Keratinocyte (primary cell): ENCODE results near the gene MRPL24. TPM values are rescaled to one million over a fixed set of nuclear protein-coding genes. Genes with fewer than 3 reads are reported as not detected.

Experiments
- DNase-seq: peaks from one replicate; pipeline ENCODE4 v3.0.0-alpha.2; 2011; ENCODE audit warnings: low read depth, missing footprints, low spot score
- FAIRE-seq: peaks from 2 replicates; lab custom pipeline; 2011; peaks lifted over from hg19 to GRCh38; lab: Jason Lieb, UNC
- H2AFZ ChIP-seq: 2 replicates; pipeline ENCODE4 v1.6.0; 2012; ENCODE audit warnings: low read length, control low read depth, inconsistent platforms; ENCODE audit not compliant: control insufficient read depth
- H3K27ac ChIP-seq: 2 replicates; pipeline ENCODE4 v1.5.1; 2011; ENCODE audit warnings: low read length; ENCODE audit not compliant: control insufficient read depth, insufficient read depth
- H3K27me3 ChIP-seq: 3 replicates; pipeline ENCODE4 v1.6.0; 2011; ENCODE audit warnings: low read length; ENCODE audit not compliant: control insufficient read depth, insufficient read depth; ENCODE audit errors: extremely low read depth
- H3K36me3 ChIP-seq, 2 experiments: 2 replicates in 1 of 2; 3 replicates in 1 of 2; pipeline ENCODE4 v1.5.1; 2011; ENCODE audit warnings: low read length in 2 of 2, mild to moderate bottlenecking in 1 of 2; ENCODE audit not compliant: control insufficient read depth in 2 of 2, insufficient read depth in 2 of 2; ENCODE audit errors: extremely low read depth in 1 of 2
- H3K4me1 ChIP-seq: 3 replicates; pipeline ENCODE4 v1.5.1; 2011; ENCODE audit warnings: low read length; ENCODE audit not compliant: control insufficient read depth, insufficient read depth; ENCODE audit errors: extremely low read depth
- H3K4me2 ChIP-seq: 3 replicates; pipeline ENCODE4 v1.6.0; 2011; ENCODE audit warnings: low read depth, low read length; ENCODE audit not compliant: control insufficient read depth, insufficient read depth; ENCODE audit errors: extremely low read depth
- H3K4me3 ChIP-seq, 3 experiments: fragments of 200-600 bp in 1 of 3; sonication (generic) in 1 of 3; 2 replicates in 2 of 3; 3 replicates in 1 of 3; pipeline ENCODE4 v1.5.1; 2011 to 2016; ENCODE audit warnings: low read length in 3 of 3, mild to moderate bottlenecking in 3 of 3, control low read depth in 2 of 3, inconsistent platforms in 1 of 3, low read depth in 1 of 3, mixed read lengths in 1 of 3, mixed run types in 1 of 3, moderate library complexity in 1 of 3; ENCODE audit not compliant: control insufficient read depth in 2 of 3, insufficient read depth in 2 of 3; ENCODE audit errors: extremely low read depth in 1 of 3
- H3K79me2 ChIP-seq: 2 replicates; pipeline ENCODE4 v1.6.0; 2012; ENCODE audit warnings: low read length; ENCODE audit not compliant: control insufficient read depth, insufficient read depth
- H3K9ac ChIP-seq: 3 replicates; pipeline ENCODE4 v1.6.0; 2011; ENCODE audit warnings: low read length; ENCODE audit not compliant: control insufficient read depth, insufficient read depth; ENCODE audit errors: extremely low read depth
- H3K9me1 ChIP-seq: 3 replicates; pipeline ENCODE4 v1.6.0; 2011; ENCODE audit warnings: low read length; ENCODE audit not compliant: control insufficient read depth, insufficient read depth; ENCODE audit errors: extremely low read depth
- H3K9me3 ChIP-seq: 2 replicates; pipeline ENCODE4 v1.5.1; 2012; ENCODE audit warnings: low read depth, low read length; ENCODE audit not compliant: control insufficient read depth
- H4K20me1 ChIP-seq: 3 replicates; pipeline ENCODE4 v1.6.0; 2011; ENCODE audit warnings: low read length; ENCODE audit not compliant: control insufficient read depth, insufficient read depth; ENCODE audit errors: extremely low read depth
- CTCF ChIP-seq, 3 experiments: IDR thresholded peaks in 1 of 3; conservative IDR thresholded peaks in 1 of 3; optimal IDR thresholded peaks in 1 of 3; 2 replicates in 2 of 3; 3 replicates in 1 of 3; pipeline versions ENCODE3 to v1.5.1; 2011; ENCODE audit warnings: low read length in 3 of 3, mild to moderate bottlenecking in 3 of 3, moderate library complexity in 2 of 3, control low read depth in 1 of 3, inconsistent platforms in 1 of 3; ENCODE audit not compliant: insufficient read depth in 2 of 3; ENCODE audit errors: extremely low read depth in 1 of 3
- EZH2 ChIP-seq: IDR thresholded peaks from one replicate; pipeline ENCODE4 v1.6.1; 2012; ENCODE audit warnings: inconsistent platforms, mild to moderate bottlenecking, low read length, moderate library complexity
- dilution Hi-C: fragments of 300-500 bp; cut with MboI; formaldehyde crosslinking; loops from one replicate; pipeline ENCODE4 v1.7.0; 2020; ENCODE audit warnings: low sequenced_read_pairs; ENCODE audit not compliant: extremely low pct_ligation_motif_present
- polyA plus RNA-seq, 5 experiments: library from polyadenylated mRNA; depleted of rRNA in 3 of 5; stranded (reverse) in 3 of 5; stranded (forward) in 1 of 5; unstranded in 1 of 5; fragments of >200 nt; gene quantifications; 1 replicate in 1 of 5; 2 replicates in 3 of 5; 3 replicates in 1 of 5; pipeline versions ENCODE4 v1.2.1 to v1.2.3, GENCODE V29; 2011 to 2012; ENCODE audit warnings: missing spikeins in 2 of 5, low read depth in 1 of 5, low replicate concordance in 1 of 5

MRPL24 gene
- polyA plus RNA-seq, 1 donor (not counting 4 experiments of a cell fraction or from before 2014, with no cell fraction given) = 157 TPM

GRCh38 chr1:156738407-156738806, 2.5 kb downstream of the MRPL24 start:
- H3K9ac ChIP-seq = no peak overlapping the region
- DNase-seq (no peak), FAIRE-seq (no peak)
- no peaks in the 10 kb centered on the region for H4K20me1 ChIP-seq
- no peak overlapping the region for H3K4me3 ChIP-seq
- H3K4me2 ChIP-seq = no peak overlapping the region
- no peaks in the 10 kb centered on the region for H3K9me3 ChIP-seq
- H3K79me2 ChIP-seq = peaks cover 22% of the 10 kb centered on the region
- H3K27me3 ChIP-seq = no peaks in the 10 kb centered on the region
- peaks cover 8% of the 10 kb centered on the region for H3K4me1 ChIP-seq
- peaks cover 21 to 35% of the 10 kb centered on the region in 2 experiments for H3K36me3 ChIP-seq
- dilution Hi-C loops = no loop called here
- H3K27ac ChIP-seq = no peak overlapping the region
- H3K9me1 ChIP-seq = no peaks in the 10 kb centered on the region
- TF ChIP-seq EZH2 (no peak), CTCF (optimal IDR thresholded peaks at IDR 0.05 in 1 of 3, IDR thresholded peaks at IDR 0.05 in 1 of 3, conservative IDR thresholded peaks at IDR 0.05 in 1 of 3; ENCODE audit: extremely low read depth in 1 of 3, insufficient read depth in 2 of 3, low read length in 3 of 3) (no peak)
- H2AFZ ChIP-seq = no peak overlapping the region

- no peaks in the 10 kb centered on the region for H3K27me3 ChIP-seq
- dilution Hi-C loops = no loop called here
- H3K36me3 ChIP-seq = peaks cover 24 to 27% of the 10 kb centered on the region in 2 experiments
- H3K9me3 ChIP-seq = no peaks in the 10 kb centered on the region
- no peak overlapping the region for H3K27ac ChIP-seq
- no peak overlapping the region for H3K4me3 ChIP-seq
- H4K20me1 ChIP-seq = no peaks in the 10 kb centered on the region
- peaks cover 16% of the 10 kb centered on the region for H3K4me1 ChIP-seq
- peaks cover 14% of the 10 kb centered on the region for H3K79me2 ChIP-seq
- no peak for FAIRE-seq
- no peak overlapping the region for H2AFZ ChIP-seq
- H3K9me1 ChIP-seq = no peaks in the 10 kb centered on the region
- no peak overlapping the region for H3K9ac ChIP-seq
- no peak for TF ChIP-seq EZH2
- TF ChIP-seq CTCF (optimal IDR thresholded peaks at IDR 0.05 in 1 of 3, IDR thresholded peaks at IDR 0.05 in 1 of 3, conservative IDR thresholded peaks at IDR 0.05 in 1 of 3; ENCODE audit: extremely low read depth in 1 of 3, insufficient read depth in 2 of 3, low read length in 3 of 3) = no peak
- DNase-seq = no peak
- no peak overlapping the region for H3K4me2 ChIP-seq
These were observed 6.8 kb downstream of the MRPL24 start for GRCh38 chr1:156733989-156734584.
